ENCODE results near the gene AZU1. TPM values are rescaled to one million over a fixed set of nuclear protein-coding genes. Genes with fewer than 3 reads are reported as not detected.
A peak's percentile ranks its signal among the peaks of the same experiment; 100 is the strongest.

Gene AZU1
- total RNA-seq, 2 donors from 2014 or later, result 6.9 TPM; not detected in 1

DNA sequence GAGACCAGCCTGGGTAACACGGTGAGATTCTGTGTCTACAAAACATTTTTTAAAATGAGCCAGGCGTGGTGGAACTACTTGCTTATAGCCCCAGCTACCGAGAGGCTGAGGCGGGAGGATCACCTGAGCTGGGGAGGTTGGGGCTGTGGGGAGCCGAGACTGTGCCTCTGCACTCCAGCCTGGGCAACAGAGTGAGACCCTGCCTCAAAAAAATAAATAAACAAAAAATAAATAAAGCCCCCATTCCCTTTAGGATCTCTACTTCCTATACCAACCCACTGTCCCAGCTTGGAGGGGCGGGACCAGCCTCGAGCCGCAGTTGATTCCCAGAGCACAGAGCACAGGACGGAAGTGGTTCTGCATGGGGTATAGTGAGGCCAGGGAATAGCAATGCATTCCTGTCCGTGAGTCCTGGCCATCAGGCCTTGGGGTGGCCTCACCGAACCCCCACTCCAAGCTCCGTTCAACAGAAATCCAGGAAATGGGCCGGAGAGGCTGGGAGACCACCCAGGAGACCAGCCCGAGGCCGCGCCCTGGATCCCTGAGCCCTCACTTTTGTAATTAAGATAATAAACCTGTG, 35.2 kb upstream of the AZU1 start:
- TF ChIP-seq CTCF (IDR thresholded peaks at IDR 0.05) (no peak), POLR2AphosphoS5 (IDR thresholded peaks at IDR 0.05) (no peak), POLR2A (IDR thresholded peaks at IDR 0.05) (no peak)
- H3K27me3 ChIP-seq (replicated peaks; ENCODE audit: insufficient read depth), result no peaks in the 10 kb centered on the region
- WGBS, result 74% methylated on average over 16 of the region's 16 CpGs
- H3K9me3 ChIP-seq, result no peaks in the 10 kb centered on the region
- no peak overlapping the region for H3K27ac ChIP-seq
- DNase-seq (ENCODE audit: low spot score), result no peak
- H3K4me1 ChIP-seq (replicated peaks), result no peaks in the 10 kb centered on the region
- intact Hi-C loops (cut with DNase I), result no loop called here
- H3K4me3 ChIP-seq, result no peak overlapping the region
- H3K36me3 ChIP-seq, result no peaks in the 10 kb centered on the region

DNA sequence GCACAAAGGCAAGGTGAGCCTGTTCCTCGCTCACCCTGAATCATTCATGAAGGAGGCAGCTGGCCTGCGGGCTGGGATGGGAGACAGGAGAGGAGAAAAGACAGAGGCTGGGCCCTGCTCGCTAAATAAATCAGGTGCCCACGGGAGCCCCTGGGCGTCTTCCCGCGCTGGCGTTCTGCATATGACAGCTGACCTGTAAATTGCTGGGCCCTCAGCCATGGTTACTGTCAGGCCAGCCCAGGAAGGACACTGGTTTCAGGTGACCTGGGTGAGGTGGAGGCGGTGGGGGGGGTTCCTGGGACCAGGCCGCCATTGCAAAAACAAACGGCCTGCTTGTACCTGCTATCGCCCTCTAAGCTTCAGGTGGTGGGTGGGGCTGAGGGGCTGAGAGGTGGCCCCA, 33.8 kb upstream of the AZU1 start:
- no peak for DNase-seq (ENCODE audit: low spot score)
- no peak overlapping the region for H3K27ac ChIP-seq
- no peak for TF ChIP-seq POLR2A (IDR thresholded peaks at IDR 0.05)
- TF ChIP-seq POLR2AphosphoS5 (IDR thresholded peaks at IDR 0.05), result no peak
- 92% methylated on average over 12 of the region's 12 CpGs for WGBS
- intact Hi-C loops (cut with DNase I), result no loop called here
- no peaks in the 10 kb centered on the region for H3K9me3 ChIP-seq
- no peak overlapping the region for H3K4me3 ChIP-seq
- no peaks in the 10 kb centered on the region for H3K27me3 ChIP-seq (replicated peaks; ENCODE audit: insufficient read depth)
- no peaks in the 10 kb centered on the region for H3K36me3 ChIP-seq
- H3K4me1 ChIP-seq (replicated peaks), result no peaks in the 10 kb centered on the region

- H3K4me3 ChIP-seq, result no peak overlapping the region
- intact Hi-C loops (cut with DNase I), result no loop called here
- TF ChIP-seq POLR2A (IDR thresholded peaks at IDR 0.05), result no peak
- TF ChIP-seq CTCF (IDR thresholded peaks at IDR 0.05), result no peak
- no peak for TF ChIP-seq POLR2AphosphoS5 (IDR thresholded peaks at IDR 0.05)
- H3K36me3 ChIP-seq, result no peaks in the 10 kb centered on the region
- H3K4me1 ChIP-seq (replicated peaks), result peaks cover 11% of the 10 kb centered on the region
- no peak overlapping the region for H3K27ac ChIP-seq
- DNase-seq (ENCODE audit: low spot score), result no peak
- no peaks in the 10 kb centered on the region for H3K9me3 ChIP-seq
- 78% methylated on average over 28 of the region's 28 CpGs for WGBS
- no peaks in the 10 kb centered on the region for H3K27me3 ChIP-seq (replicated peaks; ENCODE audit: insufficient read depth)
Measured at GRCh38 chr19:795073-795611, 32.5 kb upstream of the AZU1 start.

GRCh38 chr19:795691-796581, 31.7 kb upstream of the AZU1 start:
- intact Hi-C loops (cut with DNase I), result no loop called here
- no peak for DNase-seq (ENCODE audit: low spot score)
- H3K27ac ChIP-seq, result peak overlapping the region; percentile 85 to 88

More at GRCh38 chr19:795691-796581, 31.7 kb upstream of the AZU1 start:
- Histone ChIP-seq H3K36me3 (no peaks in the 10 kb centered on the region), H3K9me3 (no peaks in the 10 kb centered on the region), H3K4me1 (replicated peaks) (peaks cover 19% of the 10 kb centered on the region), H3K27me3 (replicated peaks; ENCODE audit: insufficient read depth) (no peaks in the 10 kb centered on the region), H3K4me3 (peak overlapping the region; percentile 55 to 65)
- no peak for TF ChIP-seq POLR2A (IDR thresholded peaks at IDR 0.05)
- TF ChIP-seq POLR2AphosphoS5 (IDR thresholded peaks at IDR 0.05), result no peak
- no peak for TF ChIP-seq CTCF (IDR thresholded peaks at IDR 0.05)
- WGBS, result 80% methylated on average over 39 of the region's 39 CpGs

Data from prostate gland (tissue), 2 donors.